Activated CD8-positive, alpha-beta memory T cell treated with anti-CD3 and anti-CD28 coated beads, Interleukin-2, amount 50 U/mL, for 1 hour (primary cell): ENCODE measurements around the gene ADGRA1.
"Not testable (repeated sequence)": the region's sequence is repeated elsewhere in the genome, so short reads cannot be mapped to it uniquely, and the experiment has no call there.

Source experiments
- DNase-seq: peaks from one replicate; pipeline ENCODE4 v3.0.0-alpha.2; 2020; ENCODE audit errors: extremely low read depth

The ADGRA1 gene

GRCh38 chr10:133143546-133143945 is 55.8 kb downstream of the ADGRA1 start:
- no peak for DNase-seq

- DNase-seq = no peak
Measured at GRCh38 chr10:133144771-133145170, 57.0 kb downstream of the ADGRA1 start.

- DNase-seq = no peak
Measured at GRCh38 chr10:133150226-133150625, 62.5 kb downstream of the ADGRA1 start.

GRCh38 chr10:133150656-133151055 is 62.9 kb downstream of the ADGRA1 start:
- no peak for DNase-seq

GRCh38 chr10:133151071-133151470 is 63.3 kb downstream of the ADGRA1 start:
- not testable (repeated sequence) for DNase-seq

- DNase-seq = no peak
Measured at GRCh38 chr10:133151543-133151972, 63.8 kb downstream of the ADGRA1 start.

GRCh38 chr10:133154411-133154810 is 66.7 kb downstream of the ADGRA1 start:
- DNase-seq = no peak

GRCh38 chr10:133154996-133155778 is 67.5 kb downstream of the ADGRA1 start:
- DNase-seq = no peak

- DNase-seq = no peak
Measured at GRCh38 chr10:133156674-133157579, 69.2 kb downstream of the ADGRA1 start.

GRCh38 chr10:133157662-133158436 is 70.1 kb downstream of the ADGRA1 start:
- DNase-seq = no peak

- no peak for DNase-seq
Measured at GRCh38 chr10:133158437-133158755, 70.7 kb downstream of the ADGRA1 start.

- no peak for DNase-seq
Measured at GRCh38 chr10:133158756-133159610, 71.3 kb downstream of the ADGRA1 start.

- no peak for DNase-seq
Measured at GRCh38 chr10:133159611-133159949, 71.9 kb downstream of the ADGRA1 start.

GRCh38 chr10:133159950-133160825 is 72.5 kb downstream of the ADGRA1 start, which contains the start of gene KNDC1:
Gene KNDC1, plus strand, starts transcription at chr10:133160219. Its CDS starts 249 bp downstream, at chr10:133160468.
- DNase-seq = no peak

GRCh38 chr10:133160826-133161471 is 73.2 kb downstream of the ADGRA1 start:
- DNase-seq = no peak

- DNase-seq = no peak
Measured at GRCh38 chr10:133161486-133162109, 73.9 kb downstream of the ADGRA1 start.

- no peak for DNase-seq
Measured at GRCh38 chr10:133162178-133162909, 74.6 kb downstream of the ADGRA1 start.
